Cardiac fibroblast (primary cell): Measurements from ENCODE around the gene NSDHL.

ENCODE experiments used
- DNase-seq, 2 donors: peaks; one replicate each; pipeline versions ENCODE4 v3.0.0 to v3.0.0-alpha.2; 2010; ENCODE audit warnings: low read depth in 2 of 2
- H3K4me3 ChIP-seq, 2 donors: replicated peaks in 1 of 2; 1 replicate in 1 of 2; 2 replicates in 1 of 2; pipeline ENCODE4 v1.5.1; 2011; ENCODE audit warnings: low read depth in 2 of 2, low read length in 2 of 2, mild to moderate bottlenecking in 2 of 2, moderate library complexity in 1 of 2
- TF ChIP-seq, protein P1 (sequence below): IDR thresholded peaks from one replicate; pipeline ENCODE4 v1.5.1; 2011; ENCODE audit warnings: low read depth, mild to moderate bottlenecking, low read length, inconsistent platforms

The NSDHL gene

DNA sequence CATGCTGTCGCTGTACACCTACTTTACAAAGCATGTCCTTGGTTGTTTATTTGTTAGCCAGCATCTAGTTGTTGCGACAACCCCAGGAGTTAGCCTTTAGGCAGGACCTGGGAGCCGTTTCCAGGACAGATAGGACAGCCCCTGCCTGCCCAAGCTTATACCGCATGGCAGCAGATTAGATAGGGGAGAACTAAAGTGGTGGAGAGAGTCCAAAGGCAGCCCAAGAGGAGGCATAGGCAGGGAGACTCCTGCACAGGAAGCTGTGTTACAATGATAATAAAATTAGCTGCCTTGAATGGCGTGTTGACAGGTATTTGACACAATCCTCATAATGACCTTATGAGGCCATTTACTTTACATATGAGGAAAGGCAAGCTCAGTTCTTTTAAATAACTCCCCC is 13.0 kb downstream of the NSDHL start:
- TF ChIP-seq, protein P1, sequence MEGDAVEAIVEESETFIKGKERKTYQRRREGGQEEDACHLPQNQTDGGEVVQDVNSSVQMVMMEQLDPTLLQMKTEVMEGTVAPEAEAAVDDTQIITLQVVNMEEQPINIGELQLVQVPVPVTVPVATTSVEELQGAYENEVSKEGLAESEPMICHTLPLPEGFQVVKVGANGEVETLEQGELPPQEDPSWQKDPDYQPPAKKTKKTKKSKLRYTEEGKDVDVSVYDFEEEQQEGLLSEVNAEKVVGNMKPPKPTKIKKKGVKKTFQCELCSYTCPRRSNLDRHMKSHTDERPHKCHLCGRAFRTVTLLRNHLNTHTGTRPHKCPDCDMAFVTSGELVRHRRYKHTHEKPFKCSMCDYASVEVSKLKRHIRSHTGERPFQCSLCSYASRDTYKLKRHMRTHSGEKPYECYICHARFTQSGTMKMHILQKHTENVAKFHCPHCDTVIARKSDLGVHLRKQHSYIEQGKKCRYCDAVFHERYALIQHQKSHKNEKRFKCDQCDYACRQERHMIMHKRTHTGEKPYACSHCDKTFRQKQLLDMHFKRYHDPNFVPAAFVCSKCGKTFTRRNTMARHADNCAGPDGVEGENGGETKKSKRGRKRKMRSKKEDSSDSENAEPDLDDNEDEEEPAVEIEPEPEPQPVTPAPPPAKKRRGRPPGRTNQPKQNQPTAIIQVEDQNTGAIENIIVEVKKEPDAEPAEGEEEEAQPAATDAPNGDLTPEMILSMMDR = no peak
- peak in 1 of 2 donors; percentile 8 for DNase-seq

DNA sequence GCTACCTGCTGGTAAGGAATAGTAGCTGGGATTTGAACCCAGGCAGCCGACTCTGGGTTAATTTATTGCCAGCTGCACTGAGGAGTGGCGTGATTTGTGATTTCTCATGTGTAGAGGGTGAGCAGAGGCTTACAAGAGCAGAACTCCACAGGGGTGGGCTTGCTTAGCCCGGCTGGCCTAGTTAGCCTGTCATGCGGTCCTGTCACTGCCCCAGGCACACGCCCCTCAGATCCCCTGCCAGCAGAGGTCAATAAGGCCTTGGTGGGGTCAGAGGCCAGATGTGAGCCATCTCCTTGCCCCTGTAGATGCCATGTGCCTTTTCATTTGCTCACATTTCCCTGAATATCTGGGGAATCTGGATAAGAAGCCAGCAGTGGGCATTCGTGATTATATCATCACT is 13.4 kb downstream of the NSDHL start:
- H3K4me3 ChIP-seq = no peak overlapping the region
- TF ChIP-seq, protein P1 = no peak
- no peak for DNase-seq

More for the DNA sequence above, 13.0 kb downstream of the NSDHL start:
- H3K4me3 ChIP-seq = no peak overlapping the region

DNA sequence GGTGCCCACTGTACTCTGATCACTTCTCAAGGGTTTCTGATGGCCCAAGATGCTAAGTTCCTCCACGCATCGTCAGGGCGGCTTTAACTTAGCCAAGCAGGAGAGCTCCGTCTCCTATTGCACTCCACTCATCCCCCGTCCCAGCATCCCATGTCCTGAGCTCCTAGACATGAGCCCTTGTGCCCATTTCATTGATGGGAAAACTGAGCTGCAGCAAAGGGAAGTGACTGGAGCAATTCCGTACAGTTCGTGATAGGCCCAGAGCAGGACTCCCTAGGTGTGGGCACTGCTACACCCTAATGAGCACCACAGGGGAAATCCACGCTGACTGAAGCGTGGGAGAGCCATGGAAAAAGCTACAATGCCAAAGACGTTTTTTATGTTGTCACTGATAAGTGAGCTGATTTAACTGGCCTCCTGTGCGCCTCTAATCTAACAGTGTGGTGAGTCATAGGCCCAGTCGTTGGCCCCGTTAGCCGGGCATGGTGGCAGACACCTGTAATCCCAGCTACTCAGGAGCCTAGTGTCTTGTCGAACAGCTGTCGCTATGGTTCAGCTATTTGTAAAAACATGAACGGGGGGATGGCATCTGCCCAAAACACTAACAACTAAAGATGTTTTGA is 14.9 kb downstream of the NSDHL start:
- no peak overlapping the region for H3K4me3 ChIP-seq
- DNase-seq = no peak
- TF ChIP-seq, protein P1 = no peak

DNA sequence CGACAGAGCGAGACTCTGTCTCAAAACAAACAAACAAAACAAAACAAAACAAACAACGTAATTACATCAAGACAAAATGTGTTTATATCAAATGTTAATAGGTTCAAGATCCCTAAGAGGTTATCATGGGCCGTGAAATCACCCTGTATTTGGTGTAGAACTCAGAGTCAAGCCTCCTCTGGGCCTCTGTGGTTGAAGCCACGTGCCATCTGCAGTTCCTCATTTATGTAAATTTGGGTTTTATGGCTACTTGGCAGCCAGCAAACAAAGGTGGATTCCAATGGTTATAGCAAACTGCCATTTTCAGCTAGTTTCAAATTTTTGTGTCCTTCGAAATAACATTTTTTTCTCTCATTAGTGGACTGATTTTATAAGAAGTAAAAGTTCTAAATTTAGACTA is 16.4 kb downstream of the NSDHL start:
- H3K4me3 ChIP-seq = no peak overlapping the region
- TF ChIP-seq, protein P1 = no peak
- DNase-seq = no peak

DNA sequence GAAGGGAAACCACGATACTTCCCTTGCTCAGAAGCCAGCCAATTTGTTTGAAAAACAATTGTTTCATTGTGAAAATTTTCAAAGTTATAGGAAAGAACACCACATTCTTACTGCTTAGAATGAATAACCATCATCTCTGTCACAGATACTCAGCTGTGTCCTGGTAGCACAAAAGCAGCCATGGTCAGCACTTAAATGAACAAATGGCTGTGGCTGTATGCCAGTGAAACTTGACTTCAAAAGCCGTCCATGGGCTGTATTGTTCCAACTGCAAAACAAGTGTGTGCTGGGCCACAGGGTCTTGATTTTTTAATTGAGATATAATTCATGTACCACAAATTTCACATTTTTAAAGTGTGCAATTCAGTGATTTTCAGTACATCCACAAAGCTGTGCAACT is 19.6 kb downstream of the NSDHL start:
- no peak overlapping the region for H3K4me3 ChIP-seq
- TF ChIP-seq, protein P1 = no peak
- no peak for DNase-seq

DNA sequence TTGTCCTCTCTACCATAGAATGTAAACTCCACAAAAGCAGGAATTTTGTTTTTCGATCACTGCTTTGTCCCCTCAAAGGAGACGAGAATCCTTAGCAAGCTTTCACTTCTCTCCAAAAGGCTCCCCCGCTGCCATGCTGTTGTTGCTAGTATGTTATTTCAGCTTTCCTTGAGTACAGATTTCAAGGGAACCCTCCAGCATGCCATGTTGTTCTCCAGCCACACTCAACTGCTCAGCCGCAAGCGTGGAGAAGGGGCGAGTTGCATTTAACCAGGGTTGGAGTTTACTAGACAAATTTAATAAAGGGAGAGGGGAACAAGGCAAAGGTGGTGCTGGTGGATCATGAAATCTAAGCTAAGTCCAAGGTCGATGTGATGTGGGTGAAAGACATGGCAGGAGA is 23.1 kb downstream of the NSDHL start:
- TF ChIP-seq, protein P1 = no peak
- DNase-seq = no peak

DNA sequence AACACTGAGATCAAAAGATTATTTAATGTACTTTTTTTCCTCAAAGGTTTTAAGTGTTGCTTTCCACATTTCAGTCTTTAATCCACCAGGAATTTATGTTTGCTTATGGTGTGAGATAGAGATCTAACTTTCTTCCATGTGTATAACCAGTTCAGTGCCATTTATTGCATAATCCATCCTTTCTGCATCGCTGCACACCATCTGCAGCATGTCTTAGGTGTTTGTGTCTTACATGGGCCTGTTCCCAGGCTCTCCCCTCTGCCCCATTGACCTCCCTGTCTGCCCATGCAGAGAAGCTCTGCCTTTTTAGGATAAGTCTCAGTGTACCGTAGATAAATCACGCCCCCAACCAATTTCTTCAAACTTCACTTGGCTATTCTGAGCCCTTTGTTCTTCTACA is 30.3 kb downstream of the NSDHL start:
- TF ChIP-seq, protein P1 = no peak
- no peak overlapping the region for H3K4me3 ChIP-seq
- DNase-seq = peak in 1 of 2 donors; percentile 14

More for the DNA sequence above, 23.1 kb downstream of the NSDHL start:
- H3K4me3 ChIP-seq = no peak overlapping the region
